Stimulated activated CD8-positive, alpha-beta memory T cell treated with anti-CD3 and anti-CD28 coated beads, Interleukin-15, amount 100 ng/mL, for 24 hours (primary cell): Measurements from ENCODE around the gene RRP12.
A peak's percentile ranks its signal among the peaks of the same experiment; 100 is the strongest.
"Not testable (repeated sequence)": the region's sequence is repeated elsewhere in the genome, so short reads cannot be mapped to it uniquely, and the experiment has no call there.

Source experiments
- DNase-seq: peaks from one replicate; pipeline ENCODE4 v3.0.0-alpha.2; 2020; ENCODE audit warnings: low read depth

The RRP12 gene, protein sequence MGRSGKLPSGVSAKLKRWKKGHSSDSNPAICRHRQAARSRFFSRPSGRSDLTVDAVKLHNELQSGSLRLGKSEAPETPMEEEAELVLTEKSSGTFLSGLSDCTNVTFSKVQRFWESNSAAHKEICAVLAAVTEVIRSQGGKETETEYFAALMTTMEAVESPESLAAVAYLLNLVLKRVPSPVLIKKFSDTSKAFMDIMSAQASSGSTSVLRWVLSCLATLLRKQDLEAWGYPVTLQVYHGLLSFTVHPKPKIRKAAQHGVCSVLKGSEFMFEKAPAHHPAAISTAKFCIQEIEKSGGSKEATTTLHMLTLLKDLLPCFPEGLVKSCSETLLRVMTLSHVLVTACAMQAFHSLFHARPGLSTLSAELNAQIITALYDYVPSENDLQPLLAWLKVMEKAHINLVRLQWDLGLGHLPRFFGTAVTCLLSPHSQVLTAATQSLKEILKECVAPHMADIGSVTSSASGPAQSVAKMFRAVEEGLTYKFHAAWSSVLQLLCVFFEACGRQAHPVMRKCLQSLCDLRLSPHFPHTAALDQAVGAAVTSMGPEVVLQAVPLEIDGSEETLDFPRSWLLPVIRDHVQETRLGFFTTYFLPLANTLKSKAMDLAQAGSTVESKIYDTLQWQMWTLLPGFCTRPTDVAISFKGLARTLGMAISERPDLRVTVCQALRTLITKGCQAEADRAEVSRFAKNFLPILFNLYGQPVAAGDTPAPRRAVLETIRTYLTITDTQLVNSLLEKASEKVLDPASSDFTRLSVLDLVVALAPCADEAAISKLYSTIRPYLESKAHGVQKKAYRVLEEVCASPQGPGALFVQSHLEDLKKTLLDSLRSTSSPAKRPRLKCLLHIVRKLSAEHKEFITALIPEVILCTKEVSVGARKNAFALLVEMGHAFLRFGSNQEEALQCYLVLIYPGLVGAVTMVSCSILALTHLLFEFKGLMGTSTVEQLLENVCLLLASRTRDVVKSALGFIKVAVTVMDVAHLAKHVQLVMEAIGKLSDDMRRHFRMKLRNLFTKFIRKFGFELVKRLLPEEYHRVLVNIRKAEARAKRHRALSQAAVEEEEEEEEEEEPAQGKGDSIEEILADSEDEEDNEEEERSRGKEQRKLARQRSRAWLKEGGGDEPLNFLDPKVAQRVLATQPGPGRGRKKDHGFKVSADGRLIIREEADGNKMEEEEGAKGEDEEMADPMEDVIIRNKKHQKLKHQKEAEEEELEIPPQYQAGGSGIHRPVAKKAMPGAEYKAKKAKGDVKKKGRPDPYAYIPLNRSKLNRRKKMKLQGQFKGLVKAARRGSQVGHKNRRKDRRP (N-terminal part only)

DNA sequence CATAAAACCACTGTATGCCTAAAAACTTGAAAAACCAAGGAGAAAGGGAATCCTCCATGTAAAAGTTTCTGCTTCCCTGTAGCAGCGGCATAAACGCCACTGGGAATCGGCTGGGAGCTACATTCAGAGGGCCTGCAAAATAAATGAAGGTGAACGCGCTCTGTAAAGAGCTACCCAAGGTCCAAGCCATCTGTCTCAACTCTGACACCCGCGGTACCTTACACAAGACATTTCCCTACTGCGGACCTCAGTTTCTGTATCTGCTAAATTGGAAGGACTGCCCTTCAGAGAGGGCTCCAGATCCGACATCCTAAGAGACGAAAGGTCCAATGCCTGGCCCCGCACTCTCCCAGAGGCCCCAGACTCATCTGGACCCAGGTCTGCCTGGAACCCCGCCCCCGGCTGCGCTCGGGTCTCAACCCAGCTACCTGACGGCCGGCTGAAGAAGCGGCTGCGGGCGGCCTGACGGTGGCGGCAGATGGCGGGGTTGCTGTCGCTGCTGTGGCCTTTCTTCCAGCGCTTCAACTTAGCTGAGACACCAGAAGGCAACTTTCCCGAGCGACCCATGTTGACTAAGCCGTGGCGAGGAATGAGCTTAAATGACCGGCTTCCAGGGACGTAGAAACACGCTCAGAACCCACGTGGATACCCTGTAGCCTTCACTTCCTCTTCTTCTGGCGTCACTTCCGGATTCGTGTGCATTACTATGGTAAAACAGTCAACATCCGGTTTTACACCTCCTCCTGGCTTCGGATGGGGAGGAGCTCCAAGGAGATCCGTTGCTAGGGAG is at the start of gene RRP12:
TSS of gene RRP12 (minus strand) at position 676 of the 790 bp plus-strand sequence. CDS start at position 567, 109 bp downstream.
- no peak for DNase-seq

DNA sequence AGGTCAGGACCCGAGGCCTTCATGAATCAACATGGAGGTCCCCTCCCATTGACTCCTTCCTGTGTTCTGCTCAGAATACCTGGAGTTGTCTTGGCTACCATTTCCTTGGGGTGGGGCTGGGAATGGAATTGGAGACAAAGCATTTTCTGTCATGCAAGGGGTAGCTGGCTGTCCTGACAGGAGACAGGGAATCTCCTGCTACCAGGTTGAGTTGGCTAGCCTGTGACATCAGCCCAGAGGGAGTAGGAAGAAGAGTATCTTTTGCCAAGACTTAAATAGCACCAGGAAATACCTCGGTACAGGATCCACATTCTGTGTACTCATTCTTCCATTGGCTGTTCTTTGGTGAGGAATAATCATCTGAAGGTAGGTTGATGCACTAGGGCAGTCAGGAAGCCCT is 49.7 kb upstream of the RRP12 start:
- no peak for DNase-seq

DNA sequence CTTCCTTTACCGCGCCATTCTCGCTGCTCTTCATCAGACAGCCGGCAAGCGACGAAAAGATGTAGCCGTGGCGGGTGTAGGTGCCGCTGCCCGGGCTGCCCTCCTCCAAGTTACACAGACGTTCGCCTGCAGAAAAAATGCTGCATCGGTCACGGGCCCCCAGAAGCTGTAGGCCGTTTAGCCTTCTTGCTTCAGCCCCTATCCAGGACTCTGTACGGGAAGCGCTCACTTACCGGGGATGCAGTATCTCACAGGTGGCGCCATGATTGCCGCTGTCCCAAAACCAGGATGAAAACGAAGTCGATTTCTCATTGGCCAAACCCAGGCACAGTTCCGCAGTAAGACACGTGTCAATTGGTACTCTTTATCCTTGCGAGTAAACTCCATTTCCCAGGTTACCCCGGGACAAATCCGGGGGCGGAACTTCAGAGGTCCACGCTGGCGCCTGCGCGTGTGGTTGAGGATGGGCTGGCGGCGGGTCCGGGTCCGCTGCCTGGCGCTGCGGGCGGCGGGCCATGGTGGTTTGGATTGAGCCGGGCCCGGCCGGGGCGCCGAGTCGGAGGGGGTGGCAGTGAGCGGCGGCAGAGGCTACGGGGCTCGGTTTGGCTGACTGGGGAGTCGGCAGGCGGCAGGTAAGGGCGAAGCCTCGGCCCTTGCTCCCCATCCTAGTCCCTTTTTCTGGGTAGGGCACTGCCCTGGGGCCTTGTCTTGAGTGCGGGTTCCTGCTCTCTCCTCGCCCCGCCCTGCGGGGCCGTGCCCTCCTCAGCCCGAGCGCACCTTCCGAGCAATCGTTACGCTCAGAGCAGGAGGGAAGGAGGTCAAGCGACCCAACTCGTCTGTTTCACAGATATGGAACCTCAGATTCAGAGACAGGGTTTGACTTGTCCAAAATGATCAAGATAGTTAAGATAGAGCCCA is 44.8 kb upstream of the RRP12 start, which contains the start of the genes EXOSC1 and ZDHHC16:
TSS of gene EXOSC1 (minus strand) at position 285 of the 918 bp plus-strand sequence. CDS start at position 264, 21 bp downstream.
TSS of gene ZDHHC16 (plus strand) at position 454 of the 918 bp plus-strand sequence. CDS start 5,501 bp downstream, outside the sequence.
- DNase-seq: peak; percentile 62

DNA sequence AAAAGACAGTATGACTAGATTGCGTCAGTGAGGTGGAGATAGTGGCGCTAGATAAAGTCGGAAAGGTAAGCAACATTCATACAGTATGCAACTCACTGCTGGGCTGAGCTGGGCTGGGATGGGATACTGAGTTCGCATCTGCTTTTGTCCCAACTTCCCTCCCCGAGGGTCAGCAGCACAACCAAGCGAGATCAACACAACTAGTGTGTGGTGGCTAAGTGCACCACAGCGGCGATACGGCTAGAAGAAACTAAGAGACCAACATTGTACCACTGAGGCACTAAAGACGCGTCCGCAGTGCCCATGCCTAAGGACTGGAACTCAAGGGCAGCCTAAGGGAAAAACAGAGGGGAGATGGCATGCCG is 44.2 kb upstream of the RRP12 start:
- DNase-seq: no peak

DNA sequence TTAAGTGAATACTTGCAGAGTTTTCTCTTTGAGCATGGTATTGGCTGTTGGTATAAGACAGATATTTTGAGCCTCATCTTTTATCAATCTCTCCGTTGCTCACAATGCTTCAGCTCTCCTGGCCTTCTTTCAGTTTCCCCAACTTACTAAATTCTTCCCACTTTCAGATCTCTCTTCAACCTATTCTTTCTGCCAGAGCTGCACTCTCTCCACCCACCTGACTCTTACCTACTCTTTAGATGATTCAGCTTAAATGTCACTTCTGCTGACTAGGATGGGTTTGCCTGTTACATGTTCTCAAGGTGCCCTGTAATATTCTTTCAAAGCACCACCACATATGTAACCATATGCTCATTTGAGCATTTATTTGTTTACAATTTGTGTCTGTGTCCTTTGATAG is 43.1 kb upstream of the RRP12 start:
- no peak for DNase-seq

DNA sequence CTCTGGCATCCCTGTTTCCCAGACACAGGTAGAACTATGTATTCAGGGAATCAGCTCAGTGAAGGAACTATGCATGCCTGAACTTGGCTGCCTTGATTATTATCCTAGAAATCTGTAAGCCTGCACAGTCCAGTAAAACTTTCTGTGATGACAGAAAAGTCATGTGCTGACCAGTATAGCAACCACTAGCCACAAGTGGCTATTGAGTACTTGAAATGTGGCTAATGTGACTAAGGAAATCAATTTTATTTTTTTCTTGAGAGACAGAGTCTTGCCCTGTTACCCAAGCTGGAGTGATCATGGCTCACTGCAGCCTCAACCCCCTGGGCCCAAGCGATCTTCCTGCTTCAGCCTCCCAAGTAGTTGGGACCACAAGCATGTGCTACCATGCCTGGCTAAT is 41.1 kb upstream of the RRP12 start:
- DNase-seq: no peak

DNA sequence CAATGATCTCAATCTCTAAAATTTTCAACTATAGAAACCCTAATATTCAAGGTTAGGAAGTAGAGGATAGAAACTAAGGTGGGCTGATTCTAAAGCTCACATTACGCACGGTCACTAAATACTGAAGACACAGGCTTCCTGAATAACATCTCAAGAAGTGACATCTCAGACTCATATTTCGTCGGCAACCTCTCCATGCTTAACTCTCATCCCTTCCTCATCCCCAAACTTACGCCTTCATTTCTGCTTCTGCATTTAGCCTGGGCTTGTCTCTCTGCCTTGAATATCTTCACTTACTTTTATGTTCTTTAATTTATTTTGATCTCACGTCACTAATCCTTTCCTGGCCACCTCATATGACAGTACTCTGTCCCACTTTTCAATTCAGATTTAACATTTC is 34.1 kb upstream of the RRP12 start:
- DNase-seq: no peak

DNA sequence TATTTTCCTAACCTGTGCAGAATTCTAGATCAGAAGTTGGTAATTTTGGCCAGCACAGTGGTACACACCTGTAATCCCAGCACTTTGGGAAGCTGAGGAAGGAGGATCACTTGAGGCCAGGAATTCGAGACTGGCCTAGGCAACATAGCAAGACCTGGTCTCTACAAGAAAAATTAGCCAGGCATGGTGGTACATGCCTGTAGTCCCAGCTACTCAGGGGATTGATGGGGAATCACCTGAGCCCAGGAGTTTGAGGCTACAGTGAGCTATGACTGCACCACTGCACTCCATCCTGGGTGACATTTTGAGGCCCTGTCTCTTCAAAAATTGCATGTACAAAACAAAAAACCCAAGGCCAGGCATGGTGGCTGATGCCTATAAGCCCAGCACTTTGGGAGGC is 33.4 kb upstream of the RRP12 start:
- no peak for DNase-seq

DNA sequence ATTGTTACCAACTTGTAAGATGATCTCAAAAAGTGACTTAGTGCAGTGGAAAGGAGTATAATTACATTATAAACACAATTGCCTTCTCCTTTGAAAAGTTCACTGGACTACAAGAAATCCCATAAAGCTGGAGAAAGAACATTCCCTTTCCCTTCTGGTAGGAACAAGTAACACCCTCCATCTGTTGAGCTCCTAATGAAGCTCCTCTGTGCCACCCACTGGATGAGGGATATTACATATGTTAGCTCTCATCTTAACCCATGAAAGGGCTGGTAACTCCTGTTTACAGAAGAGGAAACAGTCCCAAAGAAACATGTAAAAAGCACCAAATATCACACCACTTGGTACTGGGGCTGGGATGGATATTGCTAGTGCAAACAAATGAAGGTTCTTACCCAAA is 32.9 kb upstream of the RRP12 start:
- DNase-seq: no peak

DNA sequence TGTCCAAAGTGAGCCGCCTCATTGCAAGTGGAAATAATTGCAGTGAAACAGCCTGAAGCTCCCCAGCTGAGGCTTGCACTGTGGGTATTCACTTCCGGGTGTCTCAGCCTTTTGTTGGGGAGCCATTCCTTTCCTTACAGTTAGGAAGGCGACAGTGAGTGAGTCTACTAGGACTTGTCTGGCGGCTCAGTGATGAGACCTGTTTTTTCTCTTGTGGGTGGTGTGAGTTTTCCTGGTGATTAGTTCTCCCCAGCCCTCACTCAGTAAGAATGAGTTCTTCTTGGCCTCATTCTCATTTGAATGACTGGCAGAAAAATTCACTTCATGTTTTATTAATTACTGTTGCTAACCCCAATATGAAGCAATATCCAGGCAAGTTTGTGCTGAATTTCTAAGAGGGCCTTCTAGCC is 27.4 kb upstream of the RRP12 start:
- no peak for DNase-seq

DNA sequence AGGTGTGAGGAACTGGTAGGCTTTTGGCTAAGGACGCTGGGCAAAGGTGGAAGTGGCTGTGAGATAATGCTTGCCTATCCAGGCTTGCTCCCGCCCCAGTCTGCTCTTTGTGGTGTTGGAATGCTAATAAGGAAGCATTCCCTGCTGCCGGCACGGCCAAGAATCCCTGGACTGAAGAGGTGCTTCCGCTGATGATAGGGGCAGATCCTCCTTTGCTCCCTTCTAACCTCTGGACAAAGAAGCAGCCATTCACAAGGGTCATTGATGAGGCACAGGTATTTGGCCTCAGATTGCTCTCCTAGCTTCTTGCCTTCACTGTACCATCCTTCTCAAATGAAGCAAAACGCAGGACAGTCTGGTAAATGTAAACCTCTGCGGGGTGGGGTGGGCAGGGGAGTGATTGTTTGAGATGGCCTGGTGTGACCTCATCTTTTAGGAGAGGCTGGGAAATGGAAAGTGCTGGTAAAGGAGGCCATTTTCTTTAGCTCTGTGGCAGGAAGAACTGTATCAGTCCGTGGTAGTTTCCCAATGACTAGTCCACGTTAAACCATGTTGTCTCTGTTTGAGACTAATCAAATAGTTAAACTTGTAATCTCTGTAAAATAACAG is 26.5 kb upstream of the RRP12 start:
- no peak for DNase-seq

DNA sequence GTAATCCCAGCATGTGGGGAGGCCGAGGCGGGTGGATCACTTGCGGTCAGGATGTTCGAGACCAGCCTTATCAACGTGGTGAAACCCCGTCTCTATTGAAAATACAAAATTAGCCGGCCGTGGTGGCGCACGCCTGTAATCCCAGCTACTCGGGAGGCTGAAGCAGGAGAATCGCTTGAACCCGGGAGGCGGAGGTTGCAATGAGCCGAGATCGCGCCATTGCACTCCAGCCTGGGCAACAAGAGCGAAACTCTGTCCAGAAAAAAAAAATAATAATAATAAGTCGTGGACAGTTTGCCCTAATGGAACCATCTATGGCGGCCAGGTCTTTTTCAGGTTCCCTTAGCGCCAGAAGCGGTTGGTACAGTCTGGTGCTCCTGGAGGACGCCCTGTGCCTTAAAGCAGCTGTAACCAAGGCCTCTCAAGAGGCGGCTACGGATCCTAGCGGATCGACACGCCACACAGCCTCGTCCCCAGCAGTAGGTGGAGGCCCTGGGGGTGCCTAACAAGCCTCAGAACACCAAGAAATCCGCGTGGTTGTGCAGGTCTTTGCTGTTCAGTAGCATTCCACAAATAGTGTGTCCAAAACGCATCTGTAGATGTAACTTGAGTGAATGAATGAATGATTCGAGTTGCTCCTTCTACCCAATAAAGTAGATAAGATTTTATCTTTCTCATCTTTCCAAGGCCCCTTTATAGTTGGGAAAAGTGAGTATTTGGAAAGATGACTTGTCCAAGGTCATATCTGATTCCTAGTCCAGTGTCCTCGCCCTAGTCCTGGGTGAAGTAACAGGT is 25.8 kb upstream of the RRP12 start:
- DNase-seq: no peak

DNA sequence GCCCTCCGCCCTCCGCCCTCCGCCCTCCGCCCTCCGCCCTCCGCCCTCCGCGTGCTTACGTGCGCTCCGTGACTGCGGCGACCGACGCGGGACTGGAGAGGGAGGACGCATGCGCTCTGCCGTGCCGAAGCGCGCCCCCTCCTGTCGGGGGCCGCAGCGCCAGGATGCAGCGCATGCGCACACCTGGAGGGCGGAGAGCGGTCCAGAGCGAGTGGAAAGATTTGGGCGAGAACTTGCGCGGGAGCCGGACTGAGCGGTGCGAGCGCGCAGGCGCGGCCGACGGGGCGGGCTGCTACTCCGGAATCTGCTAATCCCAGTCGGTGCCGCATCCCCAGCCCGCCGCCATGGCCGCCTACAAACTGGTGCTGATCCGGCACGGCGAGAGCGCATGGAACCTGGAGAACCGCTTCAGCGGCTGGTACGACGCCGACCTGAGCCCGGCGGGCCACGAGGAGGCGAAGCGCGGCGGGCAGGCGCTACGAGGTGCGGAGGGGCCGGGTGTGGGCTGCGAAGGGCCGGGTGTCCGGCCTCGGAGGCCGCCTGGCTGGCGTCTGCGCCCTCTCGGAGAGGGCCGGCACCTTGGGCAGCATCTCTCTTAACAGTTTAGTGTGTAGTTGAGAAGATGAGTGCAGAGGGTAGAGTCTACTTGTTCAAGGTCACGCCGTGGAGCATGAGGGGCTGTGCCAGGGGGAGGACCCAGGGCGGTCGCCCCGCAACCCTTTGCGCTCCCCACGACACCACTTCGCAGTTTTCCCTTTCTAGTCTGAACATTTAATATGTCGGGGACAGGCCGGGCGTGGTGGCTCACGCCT is 25.0 kb upstream of the RRP12 start, which contains the start of gene PGAM1:
TSS of gene PGAM1 (plus strand) at position 228 of the 812 bp plus-strand sequence. CDS start at position 345, 117 bp downstream.
- peak; percentile 93 for DNase-seq

DNA sequence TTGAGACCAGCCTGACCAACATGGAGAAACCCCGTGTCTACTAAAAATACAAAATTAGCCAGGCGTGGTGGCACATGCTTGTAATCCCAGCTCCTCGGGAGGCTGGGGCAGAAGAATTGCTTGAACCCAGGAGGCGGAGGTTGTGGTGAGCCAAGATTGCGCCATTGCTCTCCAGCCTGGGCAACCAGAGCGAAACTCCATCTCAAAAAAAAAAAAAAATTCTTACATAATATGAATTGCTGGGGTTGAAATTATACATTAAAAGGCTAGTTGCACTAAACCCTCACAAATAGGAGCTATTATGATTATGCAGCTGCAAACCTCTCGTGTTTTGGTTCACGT is 22.6 kb upstream of the RRP12 start:
- not testable (repeated sequence) for DNase-seq

DNA sequence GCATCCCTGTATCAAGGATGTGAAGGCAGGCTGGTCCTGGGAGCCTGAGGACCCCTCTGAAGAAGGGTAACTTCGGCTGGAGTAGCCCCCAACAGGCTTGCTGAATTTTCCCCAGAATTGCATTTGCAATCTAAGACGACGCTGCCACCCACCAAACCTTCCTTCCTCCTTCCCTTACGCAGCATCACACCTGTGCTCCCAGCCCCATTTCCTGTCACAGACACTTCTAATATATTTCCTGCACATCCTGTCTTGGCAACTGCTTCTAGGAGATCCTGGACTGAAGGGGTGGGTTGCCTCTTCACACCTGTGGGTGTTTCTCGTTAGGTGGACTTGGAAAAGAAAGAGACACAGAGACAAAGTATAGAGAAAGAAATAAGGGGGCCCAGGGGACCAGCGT is 15.4 kb upstream of the RRP12 start:
- DNase-seq: no peak

DNA sequence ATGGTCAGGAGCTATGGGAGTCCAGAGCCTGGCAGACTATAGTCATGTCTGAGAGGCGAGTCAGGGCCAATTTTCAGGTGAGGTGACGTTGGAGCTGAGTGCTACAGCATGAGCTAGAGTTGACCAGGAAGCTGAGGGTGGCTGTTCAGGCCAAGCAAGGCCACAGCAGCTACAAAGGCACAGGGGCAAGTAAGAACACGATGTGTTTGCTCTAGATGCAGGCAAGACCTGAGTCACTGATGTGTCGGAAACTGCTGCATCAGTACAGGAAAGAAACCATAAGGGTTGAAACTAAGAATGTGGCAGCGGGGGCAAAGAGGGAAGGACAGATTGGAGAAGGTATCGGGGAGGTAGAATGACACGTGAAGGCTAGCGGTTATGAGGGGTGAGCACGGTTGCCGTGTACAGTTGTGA is 11.8 kb upstream of the RRP12 start:
- DNase-seq: no peak

DNA sequence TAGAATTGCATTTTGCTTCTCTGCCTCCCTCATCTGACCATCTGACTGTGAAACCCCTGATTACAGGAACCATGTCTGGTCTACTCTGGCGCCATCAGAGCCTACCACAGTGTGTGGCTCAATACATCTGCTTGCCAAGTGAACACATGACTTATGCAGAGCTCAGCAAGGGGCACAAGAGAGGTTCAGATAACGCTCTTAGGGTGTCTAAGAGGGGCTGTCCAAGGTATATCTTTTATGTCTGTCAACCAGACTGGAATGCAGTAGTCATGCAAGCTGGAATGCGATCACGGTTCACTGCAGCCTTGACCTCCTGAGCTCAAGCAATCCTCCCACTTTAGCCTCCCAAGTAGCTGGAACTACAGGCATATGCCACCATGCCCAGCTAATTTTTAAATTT is 10.3 kb upstream of the RRP12 start:
- DNase-seq: no peak

DNA sequence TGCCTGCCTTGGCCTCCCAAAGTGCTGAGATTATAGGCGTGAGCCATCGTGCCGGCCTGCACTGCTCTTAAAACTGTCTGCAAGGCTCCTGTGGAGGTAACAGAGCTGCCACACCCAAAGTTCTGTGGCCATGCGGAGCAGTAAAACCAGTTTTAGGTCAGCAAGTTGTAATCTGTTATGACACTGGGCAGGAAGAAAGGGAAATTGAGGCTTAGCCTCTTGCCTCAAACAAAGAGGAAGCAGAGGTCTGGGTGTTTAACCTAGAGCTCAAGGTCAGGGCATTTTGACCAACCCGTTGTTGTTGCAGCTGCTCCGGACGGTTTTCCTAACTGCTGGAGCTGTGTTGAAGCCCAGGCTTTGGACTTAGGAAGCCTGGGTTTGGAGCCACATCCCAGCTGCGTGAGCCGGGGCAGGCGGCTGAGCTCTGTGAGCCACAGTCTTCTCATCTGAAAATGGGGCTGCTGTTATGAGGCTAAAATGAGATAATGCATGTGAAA is 7.4 kb upstream of the RRP12 start:
- DNase-seq: no peak
